ENCODE measurements around the gene RRAS2. TPM values are rescaled to one million over a fixed set of nuclear protein-coding genes. Genes with fewer than 3 reads are reported as not detected.

Gene RRAS2
- total RNA-seq, 4 donors from 2014 or later: 40.7 to 75.4 (median 58.0) TPM

GRCh38 chr11:14393889-14394288 lies 34.9 kb upstream of the RRAS2 start:
- intact Hi-C loops (cut with DNase I): no loop called here
- DNase-seq (ENCODE audit: extremely low spot score): no peak
- Histone ChIP-seq H3K27ac (replicated peaks in 1 of 4) (no peak overlapping the region), H3K4me3 (no peak overlapping the region), H3K36me3 (no peaks in the 10 kb centered on the region), H3K27me3 (no peaks in the 10 kb centered on the region), H3K9me3 (no peaks in the 10 kb centered on the region), H3K4me1 (no peaks in the 10 kb centered on the region)
- WGBS: 94% methylated on average over 6 of the region's 6 CpGs
- TF ChIP-seq CTCF (IDR thresholded peaks at IDR 0.05): no peak

DNA sequence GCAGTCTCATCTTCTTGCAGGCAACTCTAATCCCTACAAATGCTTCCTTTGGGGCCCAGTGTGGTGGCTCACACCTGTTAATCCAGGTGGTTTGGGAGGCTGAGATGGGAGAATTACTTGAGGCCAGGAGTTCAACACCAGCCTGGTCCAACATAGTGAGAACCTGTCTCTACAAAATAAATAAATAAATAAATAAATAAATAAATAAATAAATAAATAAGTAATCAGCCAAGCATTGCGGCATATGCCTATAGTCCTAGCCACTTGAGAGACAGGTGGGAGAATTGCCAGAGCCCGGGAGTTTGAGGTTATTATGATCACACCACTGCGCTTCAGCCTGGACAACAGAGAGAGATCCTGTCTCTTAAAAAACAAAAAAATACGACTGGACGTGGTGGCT lies 34.1 kb upstream of the RRAS2 start:
- no peaks in the 10 kb centered on the region for H3K36me3 ChIP-seq
- H3K4me1 ChIP-seq: no peaks in the 10 kb centered on the region
- no peak overlapping the region for H3K27ac ChIP-seq (replicated peaks in 1 of 4)
- no peaks in the 10 kb centered on the region for H3K9me3 ChIP-seq
- TF ChIP-seq EP300 (IDR thresholded peaks at IDR 0.05) (no peak), CTCF (IDR thresholded peaks at IDR 0.05) (no peak), POLR2A (IDR thresholded peaks at IDR 0.05; ENCODE audit: low read depth) (no peak), POLR2AphosphoS5 (IDR thresholded peaks at IDR 0.05) (no peak)
- no peaks in the 10 kb centered on the region for H3K27me3 ChIP-seq
- WGBS: 96% methylated on average over 5 of the region's 5 CpGs
- no peak overlapping the region for H3K4me3 ChIP-seq
- no peak for DNase-seq (ENCODE audit: extremely low spot score)
- intact Hi-C loops (cut with DNase I): no loop called here

DNA sequence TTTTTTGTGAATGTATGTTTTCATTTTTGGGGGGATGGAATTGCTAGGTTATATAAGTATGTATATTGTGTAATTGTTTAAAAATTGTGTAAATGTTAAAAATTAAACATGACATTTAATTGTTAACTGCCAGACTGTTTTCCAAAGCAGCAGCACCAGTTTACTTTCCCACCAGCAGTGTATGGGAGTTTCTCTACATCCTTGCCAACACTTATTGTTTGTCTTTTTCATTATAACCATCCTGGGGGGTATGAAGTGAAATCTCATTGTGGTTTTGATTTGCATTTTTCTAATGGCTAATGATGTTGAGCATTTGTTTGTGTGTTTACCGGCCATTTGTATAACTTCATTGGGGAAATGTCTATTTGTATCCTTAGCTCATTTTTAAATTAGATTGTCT lies 31.7 kb upstream of the RRAS2 start:
- Histone ChIP-seq H3K4me3 (no peak overlapping the region), H3K9me3 (no peaks in the 10 kb centered on the region), H3K27me3 (no peaks in the 10 kb centered on the region), H3K4me1 (peaks cover 0 to 4% (median 0%) of the 10 kb centered on the region in 4 donors), H3K36me3 (no peaks in the 10 kb centered on the region), H3K27ac (replicated peaks in 1 of 4) (no peak overlapping the region)
- TF ChIP-seq POLR2A (IDR thresholded peaks at IDR 0.05; ENCODE audit: low read depth): no peak
- TF ChIP-seq EP300 (IDR thresholded peaks at IDR 0.05): no peak
- TF ChIP-seq CTCF (IDR thresholded peaks at IDR 0.05): no peak
- no peak for TF ChIP-seq POLR2AphosphoS5 (IDR thresholded peaks at IDR 0.05)
- intact Hi-C loops (cut with DNase I): no loop called here
- WGBS: 86% methylated on average over 1 of the region's 1 CpG
- no peak for DNase-seq (ENCODE audit: extremely low spot score)

- intact Hi-C loops (cut with DNase I): loop anchor here (10.0 kb wide), 1 partner anchor 66 kb away; no protein-coding TSS in a partner anchor
Observed at GRCh38 chr11:14388352-14388751, 29.4 kb upstream of the RRAS2 start.

More at GRCh38 chr11:14388352-14388751, 29.4 kb upstream of the RRAS2 start:
- TF ChIP-seq POLR2AphosphoS5 (IDR thresholded peaks at IDR 0.05): no peak
- no peak for TF ChIP-seq CTCF (IDR thresholded peaks at IDR 0.05)
- TF ChIP-seq POLR2A (IDR thresholded peaks at IDR 0.05; ENCODE audit: low read depth): no peak
- no peak for TF ChIP-seq EP300 (IDR thresholded peaks at IDR 0.05)
- Histone ChIP-seq H3K9me3 (no peaks in the 10 kb centered on the region), H3K4me3 (no peak overlapping the region), H3K27ac (replicated peaks in 1 of 4) (no peak overlapping the region), H3K27me3 (no peaks in the 10 kb centered on the region), H3K36me3 (no peaks in the 10 kb centered on the region), H3K4me1 (peaks cover 5 to 12% (median 10%) of the 10 kb centered on the region in 4 donors)
- DNase-seq (ENCODE audit: extremely low spot score): no peak
- WGBS: 84% methylated on average over 4 of the region's 4 CpGs

Measured in esophagus muscularis mucosa (tissue), 4 donors.